Ovary (tissue), 3 donors: ENCODE results near the gene TOR1A.

Source experiments
- EP300 ChIP-seq: sonication (generic); formaldehyde crosslinking; IDR thresholded peaks from one replicate; pipeline ENCODE4 v1.6.1; 2017; ENCODE audit warnings: antibody characterized with exemption
- POLR2A ChIP-seq: fragments of 450-650 bp; IDR thresholded peaks from one replicate; pipeline ENCODE4 v1.6.1; 2017; ENCODE audit warnings: antibody characterized with exemption, mild to moderate bottlenecking, moderate library complexity
- TF ChIP-seq, protein P1 (sequence below), 3 donors: fragments of 450-650 bp in 2 of 3; fragments of 200-600 bp in 1 of 3; IDR thresholded peaks; one replicate each; pipeline versions ENCODE4 v1.5.1 to v1.8.0; 2016 to 2022; ENCODE audit warnings: antibody characterized with exemption in 3 of 3, mild to moderate bottlenecking in 1 of 3
- donor health status: DM: no; HTN: no; CAD: no.

GRCh38 chr9:129835860-129836223 is 11.9 kb upstream of the TOR1A start:
- TF ChIP-seq, protein P1, sequence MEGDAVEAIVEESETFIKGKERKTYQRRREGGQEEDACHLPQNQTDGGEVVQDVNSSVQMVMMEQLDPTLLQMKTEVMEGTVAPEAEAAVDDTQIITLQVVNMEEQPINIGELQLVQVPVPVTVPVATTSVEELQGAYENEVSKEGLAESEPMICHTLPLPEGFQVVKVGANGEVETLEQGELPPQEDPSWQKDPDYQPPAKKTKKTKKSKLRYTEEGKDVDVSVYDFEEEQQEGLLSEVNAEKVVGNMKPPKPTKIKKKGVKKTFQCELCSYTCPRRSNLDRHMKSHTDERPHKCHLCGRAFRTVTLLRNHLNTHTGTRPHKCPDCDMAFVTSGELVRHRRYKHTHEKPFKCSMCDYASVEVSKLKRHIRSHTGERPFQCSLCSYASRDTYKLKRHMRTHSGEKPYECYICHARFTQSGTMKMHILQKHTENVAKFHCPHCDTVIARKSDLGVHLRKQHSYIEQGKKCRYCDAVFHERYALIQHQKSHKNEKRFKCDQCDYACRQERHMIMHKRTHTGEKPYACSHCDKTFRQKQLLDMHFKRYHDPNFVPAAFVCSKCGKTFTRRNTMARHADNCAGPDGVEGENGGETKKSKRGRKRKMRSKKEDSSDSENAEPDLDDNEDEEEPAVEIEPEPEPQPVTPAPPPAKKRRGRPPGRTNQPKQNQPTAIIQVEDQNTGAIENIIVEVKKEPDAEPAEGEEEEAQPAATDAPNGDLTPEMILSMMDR (IDR thresholded peaks at IDR 0.05), result no peak
- no peak for TF ChIP-seq POLR2A
- TF ChIP-seq EP300, result no peak
